Thymus (tissue), 11 donors: ENCODE measurements around the gene LRP1B. TPM values are rescaled to one million over a fixed set of nuclear protein-coding genes. Genes with fewer than 3 reads are reported as not detected.

Source experiments
- DNase-seq, 9 donors: peaks; one replicate each; pipeline ENCODE4 v3.0.0-alpha.2; 2013; ENCODE audit warnings: low spot score in 9 of 9, low read depth in 6 of 9, missing footprints in 1 of 9
- H3K27ac ChIP-seq, 2 donors: one replicate each; pipeline ENCODE4 v1.5.1; 2013; ENCODE audit warnings: control low read depth in 1 of 2, low read depth in 1 of 2, low read length in 1 of 2, mild to moderate bottlenecking in 1 of 2, moderate library complexity in 1 of 2
- H3K27me3 ChIP-seq, 2 donors: one replicate each; pipeline ENCODE4 v1.5.1; 2013; ENCODE audit warnings: low read length in 1 of 2; ENCODE audit not compliant: control insufficient read depth in 2 of 2, insufficient read depth in 1 of 2
- H3K36me3 ChIP-seq, 2 donors: one replicate each; pipeline ENCODE4 v1.5.1; 2013; ENCODE audit warnings: low read length in 1 of 2, mild to moderate bottlenecking in 1 of 2, moderate library complexity in 1 of 2; ENCODE audit not compliant: control insufficient read depth in 2 of 2, insufficient read depth in 2 of 2
- H3K4me1 ChIP-seq, 2 donors: one replicate each; pipeline ENCODE4 v1.5.1; 2013; ENCODE audit warnings: low read length in 2 of 2; ENCODE audit not compliant: control insufficient read depth in 2 of 2, insufficient read depth in 2 of 2
- H3K4me3 ChIP-seq, 2 donors: one replicate each; pipeline ENCODE4 v1.5.1; 2013; ENCODE audit warnings: low read length in 2 of 2, control low read depth in 1 of 2, mild to moderate bottlenecking in 1 of 2
- H3K9me3 ChIP-seq, 2 donors: one replicate each; pipeline ENCODE4 v1.5.1; 2013; ENCODE audit warnings: low read length in 1 of 2, mild to moderate bottlenecking in 1 of 2; ENCODE audit not compliant: control insufficient read depth in 2 of 2, insufficient read depth in 1 of 2
- WGBS: extraction: QIAGEN DNeasy Blood & Tissue Kit; methylation state at CpG from one replicate; pipeline ENCODE4 v1.1.7; 2013; 5-methylcytosine and 5-hydroxymethylcytosine counted together
- polyA plus RNA-seq: library from polyadenylated mRNA; stranded (reverse); fragments of 200-250 nt; gene quantifications from one replicate; pipeline ENCODE4 v1.2.3, GENCODE V29; 2013
- total RNA-seq: library from RNA; stranded (reverse); fragments of 120-200 nt; gene quantifications from one replicate; pipeline ENCODE4 v1.2.4, GENCODE V29; 2013
- donor health status: healthy.

The LRP1B gene
- total and polyA plus RNA-seq, 2 donors = 0.18 to 0.28 TPM

DNA sequence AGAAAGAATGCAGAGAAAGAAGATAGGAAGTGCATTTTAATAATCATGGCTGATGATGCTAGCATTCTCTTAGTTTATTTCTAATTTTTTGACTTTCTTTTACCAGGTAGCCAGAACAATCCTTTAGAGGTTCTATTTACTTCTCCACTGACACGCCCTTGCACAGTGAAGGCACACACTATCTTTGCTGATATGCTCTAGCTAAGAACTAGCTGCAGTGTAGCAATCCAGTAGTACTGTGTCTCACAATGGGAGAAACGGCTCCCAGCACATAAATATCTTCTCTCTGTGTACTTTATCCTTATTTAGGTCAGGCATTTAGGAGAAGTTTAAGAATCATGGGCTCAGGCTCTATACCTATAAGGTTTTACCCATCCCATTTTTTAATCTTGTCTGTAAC lies 1005.4 kb downstream of the LRP1B start:
- Histone ChIP-seq H3K27ac (no peak overlapping the region), H3K36me3 (no peaks in the 10 kb centered on the region), H3K4me1 (no peaks in the 10 kb centered on the region), H3K27me3 (no peaks in the 10 kb centered on the region), H3K4me3 (no peak overlapping the region), H3K9me3 (no peaks in the 10 kb centered on the region)
- no peak for DNase-seq
- WGBS = 86% methylated on average over 2 of the region's 2 CpGs

DNA sequence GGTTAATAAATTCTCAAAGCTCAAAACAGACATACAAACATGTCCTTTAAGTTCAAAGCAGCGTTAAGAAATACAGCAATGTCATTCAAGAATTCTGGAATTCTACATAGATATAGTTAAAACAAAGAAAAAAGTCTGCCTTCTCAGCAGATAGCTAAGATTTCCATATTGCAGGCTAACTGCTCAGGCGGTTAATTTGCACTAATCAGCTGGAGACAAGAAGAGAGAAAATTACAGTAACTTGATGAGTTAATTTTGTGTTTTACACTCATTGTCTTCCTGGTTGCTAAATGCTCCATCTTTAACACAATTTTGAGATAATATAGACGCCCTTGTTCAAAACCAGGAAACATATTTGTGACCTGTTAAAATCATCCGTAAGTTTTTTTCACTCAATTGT lies 1012.0 kb downstream of the LRP1B start:
- 89% methylated on average over 4 of the region's 4 CpGs for WGBS
- no peaks in the 10 kb centered on the region for H3K9me3 ChIP-seq
- H3K27ac ChIP-seq = no peak overlapping the region

DNA sequence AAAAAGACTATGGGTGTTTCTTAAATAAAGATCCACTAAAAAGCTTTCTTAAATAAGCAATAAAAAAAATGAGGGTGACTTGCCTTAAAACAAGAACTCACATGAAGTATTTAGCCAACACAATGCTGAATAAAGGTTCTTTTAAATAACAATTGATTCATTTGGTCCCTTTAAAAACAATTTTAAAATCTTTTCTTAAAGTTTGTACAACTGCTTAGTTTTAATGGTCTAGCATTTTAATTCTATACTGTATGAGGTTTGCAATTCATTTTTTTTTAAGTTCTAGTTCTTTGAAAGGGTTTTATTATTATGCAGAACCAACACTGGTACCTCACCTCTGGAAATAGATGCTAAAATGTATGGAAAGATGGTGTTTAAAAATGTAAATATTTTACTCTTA lies 1017.5 kb downstream of the LRP1B start:
- Histone ChIP-seq H3K27me3 (no peaks in the 10 kb centered on the region), H3K27ac (no peak overlapping the region), H3K9me3 (peaks cover 0 to 4% of the 10 kb centered on the region in 2 donors), H3K4me1 (no peaks in the 10 kb centered on the region), H3K4me3 (no peak overlapping the region), H3K36me3 (no peaks in the 10 kb centered on the region)
- no peak for DNase-seq

More for the DNA sequence above, 1012.0 kb downstream of the LRP1B start:
- H3K27me3 ChIP-seq = no peaks in the 10 kb centered on the region
- H3K4me3 ChIP-seq = no peak overlapping the region
- H3K4me1 ChIP-seq = no peaks in the 10 kb centered on the region
- no peaks in the 10 kb centered on the region for H3K36me3 ChIP-seq
- no peak for DNase-seq

DNA sequence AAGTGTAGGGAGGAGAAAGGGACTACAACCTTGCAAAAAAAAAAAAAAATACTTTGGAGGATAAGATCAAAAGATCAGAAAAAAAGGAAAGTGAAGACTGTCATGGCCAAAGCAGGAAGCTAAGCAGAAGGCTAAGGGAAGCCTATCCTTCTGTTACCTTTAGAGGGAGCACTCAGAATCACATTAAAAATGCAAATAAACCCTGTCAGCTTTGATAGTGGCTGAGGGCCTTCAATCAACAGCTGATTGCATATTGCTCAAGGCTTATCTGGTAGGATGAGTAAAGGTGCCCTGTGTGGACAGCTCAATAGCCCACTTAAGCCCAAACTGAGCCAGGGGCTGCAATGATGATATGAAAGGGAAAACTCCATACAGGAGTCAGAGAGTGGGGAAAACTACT lies 1021.2 kb downstream of the LRP1B start:
- Histone ChIP-seq H3K4me3 (no peak overlapping the region), H3K27ac (no peak overlapping the region), H3K9me3 (peaks cover 0 to 4% of the 10 kb centered on the region in 2 donors), H3K4me1 (no peaks in the 10 kb centered on the region), H3K27me3 (no peaks in the 10 kb centered on the region), H3K36me3 (no peaks in the 10 kb centered on the region)
- no peak for DNase-seq

DNA sequence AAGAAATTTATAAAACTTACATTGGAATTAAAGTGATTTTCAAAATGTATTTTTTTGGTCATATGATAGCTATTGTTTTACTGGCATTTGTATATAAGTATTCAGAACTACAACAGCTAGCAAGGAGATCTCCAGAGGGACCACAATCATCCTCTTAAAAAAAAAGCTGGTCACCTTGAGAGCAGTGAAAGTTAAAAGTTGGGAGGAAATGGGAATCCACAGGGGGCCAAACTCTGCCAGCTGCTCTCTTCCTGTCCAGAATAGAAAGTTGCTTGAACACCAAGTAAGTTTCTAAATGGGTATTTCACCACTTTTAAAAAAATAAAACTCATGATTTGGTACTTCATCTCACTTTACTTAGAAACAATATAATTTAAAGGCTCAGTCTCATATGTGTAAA lies 1025.1 kb downstream of the LRP1B start:
- H3K4me3 ChIP-seq = no peak overlapping the region
- H3K9me3 ChIP-seq = no peaks in the 10 kb centered on the region
- no peak overlapping the region for H3K27ac ChIP-seq
- no peaks in the 10 kb centered on the region for H3K27me3 ChIP-seq
- no peak for DNase-seq
- no peaks in the 10 kb centered on the region for H3K36me3 ChIP-seq
- H3K4me1 ChIP-seq = no peaks in the 10 kb centered on the region

DNA sequence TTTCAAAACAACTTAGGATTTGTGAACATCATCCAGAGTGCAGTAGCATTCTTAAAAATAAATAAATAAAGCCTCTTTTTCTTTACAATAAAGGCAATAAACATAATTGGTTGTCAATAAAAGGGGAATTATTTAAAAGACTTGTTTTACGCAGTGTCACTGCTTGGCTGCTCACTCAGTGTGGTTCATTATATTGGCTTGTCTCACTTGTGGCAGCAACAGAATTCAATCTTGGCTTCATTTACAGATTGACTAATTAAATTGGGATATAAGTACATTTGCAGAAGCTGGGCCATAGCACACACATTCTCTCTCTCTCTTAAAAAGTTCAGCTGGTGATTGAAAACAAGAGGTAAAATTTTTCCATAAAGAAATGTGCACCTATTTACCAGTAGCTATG lies 1027.6 kb downstream of the LRP1B start:
- Histone ChIP-seq H3K9me3 (no peaks in the 10 kb centered on the region), H3K36me3 (no peaks in the 10 kb centered on the region), H3K4me1 (no peaks in the 10 kb centered on the region), H3K27me3 (no peaks in the 10 kb centered on the region), H3K27ac (no peak overlapping the region), H3K4me3 (no peak overlapping the region)
- no peak for DNase-seq
- 96% methylated on average over 1 of the region's 1 CpG for WGBS

DNA sequence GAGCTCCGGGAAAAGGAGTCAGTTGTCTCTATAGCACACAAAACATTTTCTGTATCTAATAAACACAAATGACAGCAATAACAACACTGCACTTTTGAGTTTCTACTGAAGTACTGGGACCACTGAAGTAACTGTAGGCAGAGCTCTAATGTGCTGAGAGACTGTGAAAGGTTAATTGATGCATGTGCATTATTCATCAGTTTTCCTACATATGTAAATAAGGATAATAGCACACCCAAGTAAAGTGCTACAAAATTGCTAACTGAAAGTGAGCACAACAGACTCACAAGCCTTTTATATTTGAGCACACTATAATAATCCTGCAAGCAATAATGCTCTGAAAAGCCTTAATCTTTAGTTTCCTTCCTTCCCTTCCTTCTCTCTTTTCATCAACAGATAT lies 1051.6 kb downstream of the LRP1B start:
- Histone ChIP-seq H3K27ac (no peak overlapping the region), H3K9me3 (no peaks in the 10 kb centered on the region), H3K27me3 (no peaks in the 10 kb centered on the region), H3K4me3 (no peak overlapping the region), H3K36me3 (no peaks in the 10 kb centered on the region), H3K4me1 (no peaks in the 10 kb centered on the region)
- WGBS = 92% methylated on average over 1 of the region's 1 CpG
- no peak for DNase-seq

DNA sequence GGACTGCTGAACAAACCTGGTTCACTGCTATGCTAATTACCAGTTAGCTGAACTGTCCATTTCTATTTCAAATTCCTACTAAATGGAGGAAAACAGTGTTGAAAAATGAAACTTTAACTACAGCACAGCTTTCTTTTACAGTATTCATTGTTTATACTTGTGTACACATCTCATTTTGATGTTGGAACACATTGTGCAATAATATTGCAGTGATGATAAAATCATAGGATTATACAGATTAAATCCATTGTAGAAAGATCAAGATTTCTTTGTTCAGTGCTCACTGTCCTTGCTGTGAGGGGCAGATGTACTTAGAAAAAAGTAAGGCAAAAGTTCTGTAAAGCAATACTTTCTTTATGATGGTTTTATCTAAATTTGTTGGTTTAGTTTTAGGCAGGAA lies 1055.1 kb downstream of the LRP1B start:
- Histone ChIP-seq H3K27ac (no peak overlapping the region), H3K27me3 (no peaks in the 10 kb centered on the region), H3K9me3 (no peaks in the 10 kb centered on the region), H3K36me3 (no peaks in the 10 kb centered on the region), H3K4me1 (no peaks in the 10 kb centered on the region), H3K4me3 (no peak overlapping the region)
- no peak for DNase-seq

DNA sequence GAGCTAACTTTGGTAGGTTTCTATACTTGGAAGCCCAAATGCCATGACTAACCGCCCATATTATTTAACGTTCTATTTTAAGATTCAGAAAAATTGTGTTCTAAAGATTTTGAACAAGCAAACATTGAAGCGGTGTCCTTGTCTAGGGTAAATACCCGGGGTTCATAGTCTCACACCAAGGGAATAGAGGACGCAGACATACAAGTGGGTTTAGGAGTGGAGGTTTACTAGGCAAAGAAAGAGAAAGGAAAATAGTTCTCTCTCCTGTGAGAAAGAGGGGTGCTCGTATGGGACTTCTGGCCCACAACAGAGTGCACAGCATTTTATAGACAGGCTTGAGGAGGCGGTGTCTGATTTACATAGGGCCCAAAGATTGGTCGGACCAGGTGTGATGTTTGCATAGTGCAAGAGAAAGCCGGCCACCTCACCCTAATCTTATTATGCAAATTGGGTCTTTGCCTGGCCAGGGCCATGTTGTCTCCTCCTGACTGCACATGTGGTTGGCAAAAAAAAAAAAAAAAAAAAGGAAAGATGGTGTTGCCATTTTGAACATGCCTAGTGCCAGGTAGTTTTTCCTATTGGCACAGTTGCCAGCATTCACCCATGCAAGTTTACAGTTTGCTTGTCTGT lies 1062.6 kb downstream of the LRP1B start:
- Histone ChIP-seq H3K9me3 (no peaks in the 10 kb centered on the region), H3K4me1 (no peaks in the 10 kb centered on the region), H3K27me3 (no peaks in the 10 kb centered on the region), H3K27ac (no peak overlapping the region), H3K4me3 (no peak overlapping the region), H3K36me3 (no peaks in the 10 kb centered on the region)
- DNase-seq = no peak
- 95% methylated on average over 9 of the region's 9 CpGs for WGBS

DNA sequence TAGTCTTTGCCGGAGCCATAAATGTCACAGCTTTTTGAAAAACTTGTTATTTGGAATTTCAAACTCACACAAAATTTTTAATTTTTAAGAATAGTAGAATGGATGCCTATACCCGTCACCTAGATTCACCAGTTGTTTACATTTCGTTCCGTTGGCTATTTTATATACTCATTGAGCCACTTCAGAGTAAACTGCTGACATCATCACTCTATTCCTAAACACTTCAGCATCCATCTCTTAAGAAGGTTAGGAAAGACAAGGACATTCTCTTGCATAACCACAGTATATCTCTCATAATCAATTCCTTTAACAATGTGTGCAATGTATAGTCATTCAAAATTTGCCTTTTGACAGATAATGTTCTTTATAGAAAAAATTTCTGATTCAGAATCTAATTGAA lies 1065.8 kb downstream of the LRP1B start:
- Histone ChIP-seq H3K9me3 (no peaks in the 10 kb centered on the region), H3K4me3 (no peak overlapping the region), H3K36me3 (no peaks in the 10 kb centered on the region), H3K27me3 (no peaks in the 10 kb centered on the region), H3K27ac (no peak overlapping the region), H3K4me1 (no peaks in the 10 kb centered on the region)
- 87% methylated on average over 4 of the region's 4 CpGs for WGBS
- no peak for DNase-seq
